HepG2 (cell line): ENCODE results near the gene DGCR2. TPM values are rescaled to one million over a fixed set of nuclear protein-coding genes. Genes with fewer than 3 reads are reported as not detected.

Experiments
- ATAC-seq: fragments of 200-7000 bp; cut with Tn5 transposase; 3 replicates; pipeline ENCODE4 v1.9.1; 2020; ENCODE audit warnings: mild to moderate bottlenecking, moderate library complexity
- BruUV-seq: library from RNA; stranded (reverse); fragments of 400-500 nt; replicated peaks from 2 replicates; lab custom pipeline; 2021; lab: Mats Ljungman, UMichigan
- CTCF ChIA-PET: fragments of 300-600 bp; formaldehyde crosslinking; extraction: SDS; loops from one replicate; lab custom pipeline; 2021; ENCODE audit warnings: low total read pairs, inconsistent platforms, low intra/inter-chr PET ratio; lab: Yijun Ruan, JAX
- POLR2A ChIA-PET: fragments of 350-600 bp; sonication (Branson Sonifier 250); formaldehyde crosslinking; loops from one replicate; lab custom pipeline; 2020; ENCODE audit warnings: antibody characterized with exemption, inconsistent platforms; lab: Yijun Ruan, JAX
- DNase-seq: peaks from one replicate; pipeline ENCODE4 v3.0.0-alpha.2; 2015; ENCODE audit warnings: low spot score
- FAIRE-seq: peaks from 3 replicates; lab custom pipeline; 2011; peaks lifted over from hg19 to GRCh38; lab: Jason Lieb, UNC
- H2AFZ ChIP-seq: one replicate; pipeline ENCODE4 v1.6.1; 2011; ENCODE audit warnings: low read length, inconsistent platforms
- H3K27ac ChIP-seq: fragments of 300-600 bp; 3 replicates; pipeline ENCODE4 v1.8.0; 2011; ENCODE audit warnings: mixed run types, mild to moderate bottlenecking, mixed read lengths, low read length, inconsistent platforms; ENCODE audit not compliant: insufficient read depth; ENCODE audit errors: extremely low read length
- H3K27me3 ChIP-seq, 2 experiments: fragments of 200-600 bp in 1 of 2; 2 replicates in 1 of 2; 3 replicates in 1 of 2; pipeline versions ENCODE4 v1.6.0 to v1.8.0; 2011; ENCODE audit warnings: low read length in 2 of 2, mild to moderate bottlenecking in 2 of 2, moderate library complexity in 2 of 2, inconsistent platforms in 1 of 2; ENCODE audit not compliant: insufficient read depth in 2 of 2, control insufficient read depth in 1 of 2
- H3K36me3 ChIP-seq, 2 experiments: fragments of 200-600 bp in 1 of 2; replicated peaks in 1 of 2; 2 replicates in 1 of 2; 3 replicates in 1 of 2; pipeline versions ENCODE4 v1.5.1 to v1.8.0; 2011; ENCODE audit warnings: low read length in 2 of 2, inconsistent platforms in 1 of 2; ENCODE audit not compliant: insufficient read depth in 2 of 2, control insufficient read depth in 1 of 2
- H3K4me1 ChIP-seq: 2 replicates; pipeline ENCODE4 v1.5.1; 2012; ENCODE audit warnings: low read length, inconsistent platforms; ENCODE audit not compliant: insufficient read depth
- H3K4me2 ChIP-seq: 2 replicates; pipeline ENCODE4 v1.6.0; 2011; ENCODE audit warnings: low read depth, low read length, inconsistent platforms
- H3K4me3 ChIP-seq, 3 experiments: fragments of 200-600 bp in 1 of 3; sonication (generic), shearing (Covaris generic) in 1 of 3; replicated peaks in 1 of 3; 2 replicates each; pipeline ENCODE4 v1.5.1; 2011 to 2016; ENCODE audit warnings: low read length in 3 of 3, inconsistent platforms in 2 of 3, low read depth in 2 of 3, mild to moderate bottlenecking in 2 of 3, control low read depth in 1 of 3, mixed read lengths in 1 of 3; ENCODE audit not compliant: insufficient read depth in 1 of 3
- H3K79me2 ChIP-seq: one replicate; pipeline ENCODE4 v1.6.1; 2011; ENCODE audit warnings: low read length, inconsistent platforms; ENCODE audit not compliant: insufficient read depth
- H3K9ac ChIP-seq: 2 replicates; pipeline ENCODE4 v1.6.0; 2011; ENCODE audit warnings: mild to moderate bottlenecking, low read depth, low read length, inconsistent platforms; ENCODE audit not compliant: insufficient read depth
- H3K9me3 ChIP-seq: 2 replicates; pipeline ENCODE4 v1.5.1; 2012; ENCODE audit warnings: mild to moderate bottlenecking, low read length
- H4K20me1 ChIP-seq: 2 replicates; pipeline ENCODE4 v1.6.0; 2011; ENCODE audit warnings: inconsistent platforms, mild to moderate bottlenecking, low read length, moderate library complexity; ENCODE audit not compliant: insufficient read depth
- AGO2 ChIP-seq: fragments of 200-400 bp; formaldehyde crosslinking; optimal IDR thresholded peaks from 2 replicates; pipeline ENCODE3; 2017; ENCODE audit warnings: mild to moderate bottlenecking, low read depth, low read length, moderate library complexity
- ZNF230 ChIP-seq: sonication (generic); formaldehyde crosslinking; IDR thresholded peaks from 2 replicates; pipeline ENCODE4 v1.4.0; 2020; ENCODE audit warnings: mild to moderate bottlenecking, missing genetic modification reagents
- WGBS: methylation state at CpG from one replicate; pipeline ENCODE4 v1.1.6; 2017; ENCODE audit warnings: low lambda C conversion rate; 5-methylcytosine and 5-hydroxymethylcytosine counted together
- in situ Hi-C: cut with HindIII; loops from 2 replicates; pipeline ENCODE4 v1.10.0; 2017; ENCODE audit warnings: low pct_unique_long_range_greater_than_20kb; ENCODE audit not compliant: extremely low pct_ligation_motif_present
- intact Hi-C: fragments of 100-400 bp; cut with micrococcal nuclease; formaldehyde crosslinking; loops from one replicate; pipeline ENCODE4 v1.10.0; 2022; ENCODE audit not compliant: unreplicated experiment
- polyA plus RNA-seq, 8 experiments: library from polyadenylated mRNA; depleted of rRNA in 3 of 8; stranded (reverse) in 7 of 8; unstranded in 1 of 8; fragments of >200 nt; fragmentation: Illumina TruSeq in 4 of 8; extraction: Trizol in 4 of 8; gene quantifications; 2 replicates each; pipeline versions ENCODE4 v1.2.1 to v1.2.3, GENCODE V29; 2011 to 2016; ENCODE audit warnings: low read depth in 4 of 8, missing spikeins in 1 of 8, mixed read lengths in 1 of 8; ENCODE audit not compliant: insufficient read depth in 1 of 8
- total RNA-seq, 5 experiments: library from RNA; depleted of rRNA; stranded (reverse); fragments of >200 nt; fragmentation: Illumina TruSeq; extraction: Trizol; gene quantifications; 2 replicates each; pipeline ENCODE4 v1.2.3, GENCODE V29; 2016; ENCODE audit warnings: low read depth in 1 of 5
- TF ChIP-seq, protein P1 (sequence below): sonication (generic); formaldehyde crosslinking; IDR thresholded peaks from 2 replicates; pipeline ENCODE4 v1.5.0; 2020; ENCODE audit warnings: missing genetic modification reagents, mild to moderate bottlenecking, borderline replicate concordance

The DGCR2 gene
- total and polyA plus RNA-seq, 2 of the 13 experiments (the other 11 are each of a cell fraction or from before 2014, with no cell fraction given) = 23.1 to 35.3 TPM

DNA sequence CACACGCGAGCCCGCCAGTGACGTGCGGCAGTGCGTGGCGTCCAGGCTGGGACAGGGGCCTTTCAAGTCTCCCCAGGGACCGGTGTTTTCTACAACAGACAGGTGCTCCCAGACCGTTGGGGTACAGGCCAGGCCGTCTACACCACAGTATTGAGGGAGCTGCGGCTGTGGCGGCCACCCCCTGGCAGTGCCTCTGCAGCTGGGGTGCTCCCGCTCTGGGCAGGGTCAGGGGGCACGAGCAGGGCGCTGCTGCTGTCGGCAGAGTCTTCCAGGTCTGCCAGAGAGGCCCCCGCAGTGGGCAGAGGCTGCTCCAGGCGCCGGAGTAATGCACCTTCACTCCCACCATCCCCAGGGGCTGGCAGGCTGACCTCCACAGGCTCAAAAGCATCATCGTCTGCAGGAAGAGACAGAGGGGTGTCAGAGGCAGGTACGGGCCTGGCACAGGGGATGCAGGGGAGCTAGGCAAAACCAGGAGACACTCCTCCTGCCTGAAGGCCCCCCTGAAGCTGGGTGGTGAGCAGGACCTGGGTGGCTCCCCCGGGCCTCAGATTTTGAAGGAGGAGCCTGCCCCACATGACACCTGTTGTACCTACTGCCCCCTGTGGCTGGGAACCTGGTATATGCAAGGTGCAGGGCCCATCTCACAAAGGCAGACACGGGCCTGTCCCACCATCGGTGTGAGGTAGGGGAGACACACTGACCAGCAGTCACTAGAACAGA, 83.3 kb downstream of the DGCR2 start:
- H2AFZ ChIP-seq = no peak overlapping the region
- no peaks in the 10 kb centered on the region for H3K27me3 ChIP-seq
- ChIA-PET POLR2A (no interaction called here), CTCF (no interaction called here)
- no peak overlapping the region for H3K27ac ChIP-seq
- ATAC-seq (no peak), DNase-seq (no peak), FAIRE-seq (no peak)
- TF ChIP-seq ZNF230 (CRISPR knock-in tag) (no peak), AGO2 (peak; percentile 37)
- no CpG with 5 or more reads among the region's 24 CpGs for WGBS
- no peaks in the 10 kb centered on the region for H3K79me2 ChIP-seq
- H3K4me1 ChIP-seq = no peaks in the 10 kb centered on the region
- no peak overlapping the region for H3K4me3 ChIP-seq
- no peak overlapping the region for H3K9ac ChIP-seq
- in situ Hi-C loops (no loop called here), intact Hi-C loops (no loop called here)
- no peaks in the 10 kb centered on the region for H3K9me3 ChIP-seq
- no peaks in the 10 kb centered on the region for H4K20me1 ChIP-seq
- no peak overlapping the region for H3K4me2 ChIP-seq
- peaks cover 25 to 44% of the 10 kb centered on the region in 2 experiments; a peak in 4 of 5 replicates for H3K36me3 ChIP-seq
- no TSS peak for BruUV-seq

GRCh38 chr22:19038164-19038546, 84.1 kb downstream of the DGCR2 start:
- POLR2A ChIA-PET = no interaction called here

More at GRCh38 chr22:19038164-19038546, 84.1 kb downstream of the DGCR2 start:
- BruUV-seq = no TSS peak
- TF ChIP-seq, protein P1, sequence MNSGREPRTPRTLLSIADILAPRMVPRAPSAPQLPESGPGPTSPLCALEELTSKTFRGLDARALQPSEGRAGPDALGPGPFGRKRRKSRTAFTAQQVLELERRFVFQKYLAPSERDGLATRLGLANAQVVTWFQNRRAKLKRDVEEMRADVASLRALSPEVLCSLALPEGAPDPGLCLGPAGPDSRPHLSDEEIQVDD (CRISPR knock-in tag) = no peak
- peak; percentile 19 for TF ChIP-seq AGO2
- Histone ChIP-seq H3K36me3 (peaks cover 21 to 36% of the 10 kb centered on the region in 2 experiments; a peak in 4 of 5 replicates), H4K20me1 (no peaks in the 10 kb centered on the region), H3K4me2 (no peak overlapping the region), H3K9me3 (no peaks in the 10 kb centered on the region), H3K79me2 (no peaks in the 10 kb centered on the region), H3K27ac (no peak overlapping the region), H3K27me3 (no peaks in the 10 kb centered on the region; a peak in 1 of 5 replicates), H3K9ac (no peak overlapping the region), H3K4me3 (no peak overlapping the region), H3K4me1 (no peaks in the 10 kb centered on the region), H2AFZ (no peak overlapping the region)
- FAIRE-seq (no peak), ATAC-seq (no peak), DNase-seq (no peak)
- intact Hi-C loops (no loop called here), in situ Hi-C loops (no loop called here)
- CTCF ChIA-PET = no interaction called here
- 83% methylated on average over 1 of the region's 5 CpGs for WGBS
